K562 (cell line): ENCODE data around the gene IGFBP7. TPM values are rescaled to one million over a fixed set of nuclear protein-coding genes. Genes with fewer than 3 reads are reported as not detected.

Experiments used
- ATAC-seq: fragments of 200-7000 bp; cut with Tn5 transposase; 3 replicates; pipeline ENCODE4 v1.9.1; 2020; ENCODE audit warnings: moderate library complexity
- BruUV-seq: library from RNA; stranded (reverse); fragments of 400-500 nt; replicated peaks from 2 replicates; lab custom pipeline; 2021; lab: Mats Ljungman, UMichigan
- CTCF ChIA-PET: fragments of 300-600 bp; formaldehyde crosslinking; extraction: SDS; loops from one replicate; lab custom pipeline; 2021; ENCODE audit warnings: low intra/inter-chr PET ratio; lab: Yijun Ruan, JAX
- POLR2A ChIA-PET: fragments of 300-600, 350-650 bp; sonication (Branson Sonifier 250); formaldehyde crosslinking; extraction: SDS; loops from one replicate; lab custom pipeline; 2021; ENCODE audit warnings: antibody characterized with exemption, inconsistent platforms; lab: Yijun Ruan, JAX
- DNase-seq, 4 experiments: peaks; one replicate each; pipeline versions ENCODE4 v3.0.0 to v3.0.0-alpha.2; 2011 to 2018; ENCODE audit warnings: low spot score in 3 of 4, mixed read lengths in 3 of 4; ENCODE audit errors: extremely low read depth in 1 of 4
- FAIRE-seq: peaks from 2 replicates; lab custom pipeline; 2011; peaks lifted over from hg19 to GRCh38; lab: Jason Lieb, UNC
- H2AFZ ChIP-seq: 2 replicates; pipeline ENCODE4 v1.6.0; 2011; ENCODE audit warnings: low read depth, low read length, control low read depth, inconsistent platforms
- H3K27ac ChIP-seq: fragments of 200-600 bp; 3 replicates; pipeline ENCODE4 v1.8.0; 2011; ENCODE audit warnings: low read depth, mild to moderate bottlenecking, control low read depth, inconsistent platforms, low read length, moderate library complexity, mixed read lengths; ENCODE audit errors: extremely low read depth
- H3K27me3 ChIP-seq, 2 experiments: fragments of 300-600 bp in 1 of 2; 2 replicates in 1 of 2; 3 replicates in 1 of 2; pipeline versions ENCODE4 v1.6.0 to v1.8.0; 2011; ENCODE audit warnings: inconsistent platforms in 2 of 2, low read length in 2 of 2, mild to moderate bottlenecking in 1 of 2, mixed read lengths in 1 of 2, moderate library complexity in 1 of 2; ENCODE audit not compliant: control insufficient read depth in 2 of 2, insufficient read depth in 2 of 2
- H3K36me3 ChIP-seq: fragments of 300-600 bp; 3 replicates; pipeline ENCODE4 v1.8.0; 2011; ENCODE audit warnings: mild to moderate bottlenecking, low read length, inconsistent platforms; ENCODE audit not compliant: control insufficient read depth, insufficient read depth
- H3K4me1 ChIP-seq, 2 experiments: fragments of 200-600 bp in 1 of 2; replicated peaks in 1 of 2; 2 replicates in 1 of 2; 3 replicates in 1 of 2; pipeline versions ENCODE4 v1.5.1 to v1.8.0; 2011; ENCODE audit warnings: inconsistent platforms in 2 of 2, low read length in 2 of 2, mild to moderate bottlenecking in 1 of 2, mixed read lengths in 1 of 2, moderate library complexity in 1 of 2; ENCODE audit not compliant: control insufficient read depth in 2 of 2, insufficient read depth in 2 of 2
- H3K4me2 ChIP-seq: 2 replicates; pipeline ENCODE4 v1.6.1; 2011; ENCODE audit warnings: low read length, control low read depth, inconsistent platforms, mixed read lengths; ENCODE audit not compliant: insufficient read depth
- H3K4me3 ChIP-seq: fragments of 200-600 bp; sonication (generic), shearing (Covaris generic); 2 replicates; pipeline ENCODE4 v1.5.1; 2016; ENCODE audit warnings: control low read depth, inconsistent platforms
- H3K79me2 ChIP-seq: fragments of 200-600 bp; 3 replicates; pipeline ENCODE4 v1.8.0; 2011; ENCODE audit warnings: low read length, inconsistent platforms; ENCODE audit not compliant: control insufficient read depth, insufficient read depth
- H3K9ac ChIP-seq, 2 experiments: 2 replicates each; pipeline versions ENCODE4 v1.6.0 to v1.6.1; 2011; ENCODE audit warnings: low read depth in 2 of 2, low read length in 2 of 2, control low read depth in 1 of 2, inconsistent platforms in 1 of 2, mild to moderate bottlenecking in 1 of 2, mixed read lengths in 1 of 2; ENCODE audit not compliant: insufficient read depth in 1 of 2
- H3K9me1 ChIP-seq: one replicate; pipeline ENCODE4 v1.6.0; 2011; ENCODE audit warnings: inconsistent platforms, mild to moderate bottlenecking, low read length, moderate library complexity; ENCODE audit not compliant: control insufficient read depth, insufficient read depth
- H3K9me3 ChIP-seq: replicated peaks from 2 replicates; pipeline ENCODE4 v1.5.1; 2011; ENCODE audit warnings: low read depth, low read length, inconsistent platforms; ENCODE audit not compliant: control insufficient read depth, insufficient read depth
- H4K20me1 ChIP-seq: replicated peaks from 2 replicates; pipeline ENCODE4 v1.6.1; 2011; ENCODE audit warnings: low read length, inconsistent platforms, mixed read lengths; ENCODE audit not compliant: control insufficient read depth, insufficient read depth
- BDP1 ChIP-seq: IDR thresholded peaks from 3 replicates; pipeline ENCODE4 v1.6.1; 2011; ENCODE audit not compliant: insufficient read length, insufficient read depth
- CBFA2T2 ChIP-seq: fragments of 450-650 bp; conservative IDR thresholded peaks from 2 replicates; pipeline ENCODE4 v1.6.1; 2017; ENCODE audit warnings: mild to moderate bottlenecking
- DDX20 ChIP-seq: fragments of 450-650 bp; IDR thresholded peaks from 2 replicates; pipeline ENCODE4 v1.6.1; 2016; ENCODE audit warnings: missing genetic modification characterization, low read depth, mild to moderate bottlenecking, missing compliant biosample characterization, moderate library complexity
- MAFK ChIP-seq: IDR thresholded peaks from 2 replicates; pipeline ENCODE4 v1.6.1; 2011; ENCODE audit warnings: low read length, improper control_type of control experiment
- MLX ChIP-seq, 2 experiments: fragments of 450-650 bp in 1 of 2; sonication (generic) in 1 of 2; formaldehyde crosslinking; conservative IDR thresholded peaks; 2 replicates each; pipeline versions ENCODE4 v1.4.0 to v1.8.1; 2020 to 2022; ENCODE audit warnings: mild to moderate bottlenecking in 1 of 2, missing genetic modification reagents in 1 of 2
- MYC ChIP-seq, 2 experiments: fragments of 250-450 bp in 1 of 2; sonication (Bioruptor Pico) in 1 of 2; IDR thresholded peaks; 2 replicates each; pipeline versions ENCODE4 v1.5.1 to v1.6.1; 2012 to 2021; ENCODE audit warnings: low read depth in 2 of 2, borderline replicate concordance in 1 of 2, improper control_type of control experiment in 1 of 2, low read length in 1 of 2, mild to moderate bottlenecking in 1 of 2, moderate library complexity in 1 of 2
- RAD51 ChIP-seq: fragments of 450-650 bp; IDR thresholded peaks from 2 replicates; pipeline ENCODE4 v1.7.1; 2016; ENCODE audit warnings: low read depth, mild to moderate bottlenecking, borderline replicate concordance
- STAT5B ChIP-seq: fragments of 250-450 bp; sonication (Bioruptor Pico); IDR thresholded peaks from 2 replicates; pipeline ENCODE4 v1.8.0; 2021; ENCODE audit warnings: mild to moderate bottlenecking, inconsistent platforms
- ZC3H8 ChIP-seq: fragments of 450-650 bp; IDR thresholded peaks from 2 replicates; pipeline ENCODE4 v1.6.1; 2017
- ZZZ3 ChIP-seq: fragments of 450-650 bp; IDR thresholded peaks from 2 replicates; pipeline ENCODE4 v1.6.1; 2016; ENCODE audit warnings: antibody characterized with exemption, mild to moderate bottlenecking, moderate library complexity
- in situ Hi-C: fragments of 300-500 bp; cut with MboI; formaldehyde crosslinking; loops from 4 replicates; pipeline ENCODE4 v1.15.0; 2018; ENCODE audit warnings: inconsistent platforms, mixed read lengths
- intact Hi-C: fragments of 100-400 bp; cut with micrococcal nuclease; formaldehyde crosslinking; loops from 2 replicates; pipeline ENCODE4 v1.14.2; 2022
- polyA plus RNA-seq, 8 experiments: library from polyadenylated mRNA; depleted of rRNA in 4 of 8; stranded (reverse) in 5 of 8; unstranded in 3 of 8; fragments of >200 nt; fragmentation: Nextera tagmentation in 2 of 8; fragmentation: Illumina TruSeq in 1 of 8; extraction: Ambion mirVana in 2 of 8; extraction: Trizol in 1 of 8; gene quantifications; 2 replicates each; pipeline versions ENCODE4 v1.2.1 to v1.2.3, GENCODE V29; 2011 to 2014; ENCODE audit warnings: inconsistent platforms in 1 of 8, missing spikeins in 1 of 8
- total RNA-seq, 7 experiments: library from RNA; depleted of rRNA in 6 of 7; stranded (reverse); fragments of >200 nt in 6 of 7; fragmentation: Illumina TruSeq in 2 of 7; extraction: Trizol in 2 of 7; gene quantifications; 2 replicates each; pipeline versions ENCODE4 v1.2.1 to v1.2.3, GENCODE V29; 2011 to 2021; ENCODE audit warnings: low replicate concordance in 1 of 7
- TF ChIP-seq, protein P1 (sequence below): fragments of 450-650 bp; formaldehyde crosslinking; IDR thresholded peaks from 2 replicates; pipeline ENCODE4 v1.4.0; 2020; ENCODE audit warnings: mild to moderate bottlenecking, moderate library complexity
- TF ChIP-seq, protein P2 (sequence below), 3 experiments: fragments of 200-800 bp in 1 of 3; fragments of 250-450 bp in 1 of 3; fragments of 450-650 bp in 1 of 3; sonication (Bioruptor Pico) in 1 of 3; sonication (Bioruptor generic) in 1 of 3; formaldehyde crosslinking in 1 of 3; IDR thresholded peaks; 2 replicates each; pipeline versions ENCODE4 v1.6.1 to v1.8.0; 2016 to 2022; ENCODE audit warnings: mild to moderate bottlenecking in 2 of 3, missing genetic modification characterization in 2 of 3, missing compliant biosample characterization in 1 of 3, moderate library complexity in 1 of 3
- TF ChIP-seq, protein P3 (sequence below): fragments of 250-450 bp; sonication (Bioruptor Pico); IDR thresholded peaks from 2 replicates; pipeline ENCODE4 v1.5.0; 2020; ENCODE audit warnings: mild to moderate bottlenecking, borderline replicate concordance

IGFBP7 gene
- total and polyA plus RNA-seq, 9 of the 15 experiments (the other 6 are each of a cell fraction or from before 2014, with no cell fraction given): 0.27 to 0.49 (median 0.29) TPM; not detected in 6

DNA sequence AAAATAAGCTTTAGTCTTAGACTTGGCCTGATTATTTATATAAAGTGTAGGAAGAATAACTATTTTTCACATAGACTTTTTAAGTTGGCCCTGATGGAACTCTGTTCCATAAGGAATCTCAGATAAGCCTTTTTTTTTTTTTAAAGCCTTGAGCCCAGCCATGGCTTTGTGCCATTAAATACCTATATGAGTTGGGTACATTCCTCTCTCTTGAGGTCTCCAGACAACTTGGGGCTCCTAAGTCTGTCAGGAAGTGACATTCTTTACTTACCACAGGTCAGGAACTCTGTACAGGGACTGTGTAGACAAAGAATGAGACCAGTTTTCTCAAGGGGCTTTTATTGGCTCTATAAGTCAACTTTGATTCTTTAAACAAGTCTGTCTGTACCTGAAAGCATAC, 27.1 kb upstream of the IGFBP7 start (continued):
- no peak for TF ChIP-seq BDP1
- TF ChIP-seq, protein P1, sequence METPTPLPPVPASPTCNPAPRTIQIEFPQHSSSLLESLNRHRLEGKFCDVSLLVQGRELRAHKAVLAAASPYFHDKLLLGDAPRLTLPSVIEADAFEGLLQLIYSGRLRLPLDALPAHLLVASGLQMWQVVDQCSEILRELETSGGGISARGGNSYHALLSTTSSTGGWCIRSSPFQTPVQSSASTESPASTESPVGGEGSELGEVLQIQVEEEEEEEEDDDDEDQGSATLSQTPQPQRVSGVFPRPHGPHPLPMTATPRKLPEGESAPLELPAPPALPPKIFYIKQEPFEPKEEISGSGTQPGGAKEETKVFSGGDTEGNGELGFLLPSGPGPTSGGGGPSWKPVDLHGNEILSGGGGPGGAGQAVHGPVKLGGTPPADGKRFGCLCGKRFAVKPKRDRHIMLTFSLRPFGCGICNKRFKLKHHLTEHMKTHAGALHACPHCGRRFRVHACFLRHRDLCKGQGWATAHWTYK (CRISPR knock-in tag): no peak
- TF ChIP-seq, protein P2, sequence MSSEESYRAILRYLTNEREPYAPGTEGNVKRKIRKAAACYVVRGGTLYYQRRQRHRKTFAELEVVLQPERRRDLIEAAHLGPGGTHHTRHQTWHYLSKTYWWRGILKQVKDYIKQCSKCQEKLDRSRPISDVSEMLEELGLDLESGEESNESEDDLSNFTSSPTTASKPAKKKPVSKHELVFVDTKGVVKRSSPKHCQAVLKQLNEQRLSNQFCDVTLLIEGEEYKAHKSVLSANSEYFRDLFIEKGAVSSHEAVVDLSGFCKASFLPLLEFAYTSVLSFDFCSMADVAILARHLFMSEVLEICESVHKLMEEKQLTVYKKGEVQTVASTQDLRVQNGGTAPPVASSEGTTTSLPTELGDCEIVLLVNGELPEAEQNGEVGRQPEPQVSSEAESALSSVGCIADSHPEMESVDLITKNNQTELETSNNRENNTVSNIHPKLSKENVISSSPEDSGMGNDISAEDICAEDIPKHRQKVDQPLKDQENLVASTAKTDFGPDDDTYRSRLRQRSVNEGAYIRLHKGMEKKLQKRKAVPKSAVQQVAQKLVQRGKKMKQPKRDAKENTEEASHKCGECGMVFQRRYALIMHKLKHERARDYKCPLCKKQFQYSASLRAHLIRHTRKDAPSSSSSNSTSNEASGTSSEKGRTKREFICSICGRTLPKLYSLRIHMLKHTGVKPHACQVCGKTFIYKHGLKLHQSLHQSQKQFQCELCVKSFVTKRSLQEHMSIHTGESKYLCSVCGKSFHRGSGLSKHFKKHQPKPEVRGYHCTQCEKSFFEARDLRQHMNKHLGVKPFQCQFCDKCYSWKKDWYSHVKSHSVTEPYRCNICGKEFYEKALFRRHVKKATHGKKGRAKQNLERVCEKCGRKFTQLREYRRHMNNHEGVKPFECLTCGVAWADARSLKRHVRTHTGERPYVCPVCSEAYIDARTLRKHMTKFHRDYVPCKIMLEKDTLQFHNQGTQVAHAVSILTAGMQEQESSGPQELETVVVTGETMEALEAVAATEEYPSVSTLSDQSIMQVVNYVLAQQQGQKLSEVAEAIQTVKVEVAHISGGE (CRISPR knock-in tag; IDR thresholded peaks at IDR 0.05): no peak

DNA sequence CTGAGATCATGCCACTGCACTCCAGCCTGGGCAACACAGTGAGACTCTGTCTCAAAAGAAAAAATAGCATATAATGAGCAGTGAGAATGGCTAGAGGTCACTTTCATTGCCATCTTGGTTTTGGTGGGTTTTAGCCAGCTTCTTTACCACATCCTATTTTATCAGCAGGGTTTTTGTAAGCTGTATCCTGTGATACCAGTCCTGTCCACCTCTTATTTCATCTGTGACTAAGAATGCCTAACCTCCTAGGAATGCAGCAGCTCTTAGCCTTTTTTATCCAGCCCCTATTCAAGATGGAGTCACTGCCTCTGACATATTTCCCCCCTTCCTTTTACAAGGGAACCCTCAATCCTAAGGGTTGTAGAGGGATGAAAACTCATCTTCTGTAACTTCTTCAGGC, 26.1 kb upstream of the IGFBP7 start:
- no peaks in the 10 kb centered on the region for H3K27me3 ChIP-seq
- in situ Hi-C loops (no loop called here), intact Hi-C loops (no loop called here)
- DNase-seq (no peak), FAIRE-seq (no peak), ATAC-seq (no peak)
- POLR2A ChIA-PET: no interaction called here
- no peak overlapping the region for H3K4me2 ChIP-seq
- CTCF ChIA-PET: no interaction called here
- no peaks in the 10 kb centered on the region for H3K4me1 ChIP-seq
- H3K36me3 ChIP-seq: no peaks in the 10 kb centered on the region
- H3K79me2 ChIP-seq: no peaks in the 10 kb centered on the region
- no peak overlapping the region for H3K27ac ChIP-seq
- no peaks in the 10 kb centered on the region for H3K9me3 ChIP-seq
- H3K9me1 ChIP-seq: no peaks in the 10 kb centered on the region
- H3K9ac ChIP-seq: no peak overlapping the region
- no TSS peak for BruUV-seq
- no peaks in the 10 kb centered on the region for H4K20me1 ChIP-seq
- no peak overlapping the region for H2AFZ ChIP-seq
- H3K4me3 ChIP-seq: no peak overlapping the region
- TF ChIP-seq, protein P3, sequence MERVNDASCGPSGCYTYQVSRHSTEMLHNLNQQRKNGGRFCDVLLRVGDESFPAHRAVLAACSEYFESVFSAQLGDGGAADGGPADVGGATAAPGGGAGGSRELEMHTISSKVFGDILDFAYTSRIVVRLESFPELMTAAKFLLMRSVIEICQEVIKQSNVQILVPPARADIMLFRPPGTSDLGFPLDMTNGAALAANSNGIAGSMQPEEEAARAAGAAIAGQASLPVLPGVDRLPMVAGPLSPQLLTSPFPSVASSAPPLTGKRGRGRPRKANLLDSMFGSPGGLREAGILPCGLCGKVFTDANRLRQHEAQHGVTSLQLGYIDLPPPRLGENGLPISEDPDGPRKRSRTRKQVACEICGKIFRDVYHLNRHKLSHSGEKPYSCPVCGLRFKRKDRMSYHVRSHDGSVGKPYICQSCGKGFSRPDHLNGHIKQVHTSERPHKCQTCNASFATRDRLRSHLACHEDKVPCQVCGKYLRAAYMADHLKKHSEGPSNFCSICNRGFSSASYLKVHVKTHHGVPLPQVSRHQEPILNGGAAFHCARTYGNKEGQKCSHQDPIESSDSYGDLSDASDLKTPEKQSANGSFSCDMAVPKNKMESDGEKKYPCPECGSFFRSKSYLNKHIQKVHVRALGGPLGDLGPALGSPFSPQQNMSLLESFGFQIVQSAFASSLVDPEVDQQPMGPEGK (CRISPR knock-in tag): no peak
- TF ChIP-seq DDX20 (no peak), CBFA2T2 (no peak), MAFK (no peak), ZC3H8 (no peak), MYC (IDR thresholded peaks at IDR 0.05; ENCODE audit: low read depth, low read length) (no peak), MYC (CRISPR knock-in tag; IDR thresholded peaks at IDR 0.05; ENCODE audit: borderline replicate concordance, low read depth) (no peak), ZZZ3 (no peak), RAD51 (no peak), STAT5B (no peak), MLX (CRISPR knock-in tag; conservative IDR thresholded peaks at IDR 0.05) (no peak)
